Spleen (tissue), 11 donors: ENCODE results near the gene FZD2. TPM values are rescaled to one million over a fixed set of nuclear protein-coding genes. Genes with fewer than 3 reads are reported as not detected.

Source experiments
- DNase-seq: peaks from one replicate; pipeline ENCODE4 v3.0.0-alpha.2; 2020
- H3K27ac ChIP-seq, 8 donors: fragments of 200-600 bp; sonication (generic) in 7 of 8; 1 replicate in 4 of 8; 2 replicates in 4 of 8; pipeline versions ENCODE4 v1.5.0 to v1.8.0; 2016 to 2021; ENCODE audit warnings: inconsistent platforms in 4 of 8, mild to moderate bottlenecking in 4 of 8, moderate library complexity in 1 of 8
- H3K27me3 ChIP-seq, 7 donors: fragments of 200-600 bp; sonication (generic) in 6 of 7; replicated peaks in 1 of 7; 1 replicate in 4 of 7; 2 replicates in 3 of 7; pipeline versions ENCODE4 v1.5.0 to v1.8.0; 2016 to 2021; ENCODE audit warnings: inconsistent platforms in 3 of 7, mild to moderate bottlenecking in 1 of 7
- H3K36me3 ChIP-seq, 6 donors: fragments of 200-600 bp; sonication (generic) in 5 of 6; 1 replicate in 4 of 6; 2 replicates in 2 of 6; pipeline versions ENCODE4 v1.5.0 to v1.8.0; 2016 to 2021; ENCODE audit warnings: inconsistent platforms in 2 of 6
- H3K4me1 ChIP-seq, 6 donors: fragments of 200-600 bp; sonication (generic) in 5 of 6; 1 replicate in 3 of 6; 2 replicates in 3 of 6; pipeline versions ENCODE4 v1.5.0 to v1.8.0; 2016 to 2021; ENCODE audit warnings: inconsistent platforms in 3 of 6
- H3K4me3 ChIP-seq, 8 donors: fragments of 200-600 bp; sonication (generic) in 7 of 8; 1 replicate in 4 of 8; 2 replicates in 4 of 8; pipeline versions ENCODE4 v1.5.0 to v1.8.0; 2016 to 2021; ENCODE audit warnings: inconsistent platforms in 4 of 8, mild to moderate bottlenecking in 4 of 8, moderate library complexity in 2 of 8
- H3K9me3 ChIP-seq, 8 donors: fragments of 200-600 bp; sonication (generic) in 7 of 8; 1 replicate in 4 of 8; 2 replicates in 4 of 8; pipeline versions ENCODE4 v1.5.0 to v1.8.0; 2016 to 2021; ENCODE audit warnings: inconsistent platforms in 4 of 8
- CTCF ChIP-seq, 11 experiments: fragments of 200-600 bp in 7 of 11; fragments of 450-650 bp in 4 of 11; sonication (generic) in 4 of 11; IDR thresholded peaks in 8 of 11; conservative IDR thresholded peaks in 3 of 11; 1 replicate in 7 of 11; 2 replicates in 4 of 11; pipeline versions ENCODE4 v1.4.0 to v1.8.0; 2016 to 2021; ENCODE audit warnings: antibody characterized with exemption in 11 of 11, inconsistent platforms in 4 of 11, mild to moderate bottlenecking in 1 of 11
- POLR2A ChIP-seq, 3 donors: fragments of 450-650 bp; IDR thresholded peaks; one replicate each; pipeline ENCODE4 v1.5.1; 2017; ENCODE audit warnings: antibody characterized with exemption in 3 of 3, mild to moderate bottlenecking in 1 of 3
- POLR2AphosphoS5 ChIP-seq, 3 donors: sonication (generic); formaldehyde crosslinking; IDR thresholded peaks; one replicate each; pipeline ENCODE4 v1.5.1; 2017; ENCODE audit warnings: antibody characterized with exemption in 3 of 3
- WGBS, 5 donors: extraction: QIAGEN DNeasy Blood & Tissue Kit in 3 of 5; methylation state at CpG; one replicate each; pipeline versions ENCODE4 v1.1.5 to v1.1.7; 2013 to 2018; 5-methylcytosine and 5-hydroxymethylcytosine counted together
- intact Hi-C: fragments of 100-400 bp; cut with DNase I; formaldehyde crosslinking; loops from one replicate; pipeline ENCODE4 v1.15.0; 2023; ENCODE audit warnings: low total_unique reads
- polyA plus RNA-seq, 3 donors: library from polyadenylated mRNA; stranded (reverse); fragments of 200-250 nt; gene quantifications; one replicate each; pipeline ENCODE4 v1.2.1, GENCODE V29; 2013
- total RNA-seq, 7 donors: library from RNA; depleted of rRNA in 3 of 7; stranded (reverse); fragments of >200 nt in 3 of 7; fragmentation: NEBNext Ultra II Directional in 4 of 7; extraction: Animal tissue kit (Norgen Biotek cat#: 25700) in 4 of 7; gene quantifications; one replicate each; pipeline versions ENCODE4 v1.1.0 to v1.2.1, GENCODE V29; 2016 to 2021
- donor health status: healthy with polysubstance abuse.
- donor health status: DM: no; HTN: no; CAD: no; lungs with moderate emphysema.
- donor health status: DM: no; HTN: no; CAD: no.
- donor health status: Bipolar disorder and iron deficiency.
- donor health status: healthy.
- donor health status: DM: no; HTN: no; CAD: no.
- donor health status: DM: yes; HTN: yes; CAD: no.

Gene FZD2
- total and polyA plus RNA-seq, 10 donors, result 1.2 to 6.0 (median 2.9) TPM

GRCh38 chr17:44556166-44556831 is 985 bp upstream of the FZD2 start:
- WGBS, 5 donors, result 1 to 3% (median 2%) methylated on average over 28 of the region's 28 CpGs
- peak overlapping the region in 7 of 8 donors; percentile 27 to 83 (median 75) for H3K27ac ChIP-seq

GRCh38 chr17:44557651-44558285 is 484 bp downstream of the FZD2 start:
- no peak for TF ChIP-seq CTCF (IDR thresholded peaks at IDR 0.05 in 8 of 11, conservative IDR thresholded peaks at IDR 0.05 in 3 of 11)
- no peak for TF ChIP-seq POLR2AphosphoS5 (IDR thresholded peaks at IDR 0.05)
- no peak for TF ChIP-seq POLR2A (IDR thresholded peaks at IDR 0.05)
- 0 to 2% (median 2%) methylated on average over 2 to 69 of the region's 69 CpGs for WGBS, 5 donors
- H3K27me3 ChIP-seq, result peaks cover 0 to 85% (median 37%) of the 10 kb centered on the region in 7 donors
- H3K9me3 ChIP-seq, result no peaks in the 10 kb centered on the region
- peak; percentile 79 for DNase-seq
- H3K27ac ChIP-seq, result peak overlapping the region in 4 of 8 donors; percentile 75 to 83 (median 78)
- H3K4me1 ChIP-seq, result peaks cover 3 to 48% (median 32%) of the 10 kb centered on the region in 6 donors
- H3K4me3 ChIP-seq, result peak overlapping the region; percentile 52 to 79 (median 66)
- intact Hi-C loops, result no loop called here
- H3K36me3 ChIP-seq, result no peaks in the 10 kb centered on the region

More at GRCh38 chr17:44556166-44556831, 985 bp upstream of the FZD2 start:
- H3K9me3 ChIP-seq, result no peaks in the 10 kb centered on the region
- H3K4me3 ChIP-seq, result peak overlapping the region; percentile 52 to 79 (median 66)
- no peak for DNase-seq
- peaks cover 0 to 72% (median 37%) of the 10 kb centered on the region in 7 donors for H3K27me3 ChIP-seq
- H3K36me3 ChIP-seq, result no peaks in the 10 kb centered on the region
- no peak for TF ChIP-seq POLR2AphosphoS5 (IDR thresholded peaks at IDR 0.05)
- no peak for TF ChIP-seq POLR2A (IDR thresholded peaks at IDR 0.05)
- no peak for TF ChIP-seq CTCF (IDR thresholded peaks at IDR 0.05 in 8 of 11, conservative IDR thresholded peaks at IDR 0.05 in 3 of 11)
- H3K4me1 ChIP-seq, result peaks cover 3 to 48% (median 32%) of the 10 kb centered on the region in 6 donors
- intact Hi-C loops, result no loop called here

GRCh38 chr17:44558334-44558709 is 1.0 kb downstream of the FZD2 start:
- 23 to 46% (median 32%) methylated on average over 13 to 31 of the region's 31 CpGs for WGBS, 5 donors
- Histone ChIP-seq H3K4me3 (peak overlapping the region in 7 of 8 donors; percentile 52 to 79 (median 68)), H3K27me3 (peaks cover 0 to 86% (median 37%) of the 10 kb centered on the region in 7 donors), H3K9me3 (no peaks in the 10 kb centered on the region), H3K27ac (no peak overlapping the region), H3K4me1 (peaks cover 3 to 48% (median 32%) of the 10 kb centered on the region in 6 donors), H3K36me3 (no peaks in the 10 kb centered on the region)
- TF ChIP-seq CTCF (IDR thresholded peaks at IDR 0.05 in 8 of 11, conservative IDR thresholded peaks at IDR 0.05 in 3 of 11), result no peak
- TF ChIP-seq POLR2A (IDR thresholded peaks at IDR 0.05), result no peak
- no peak for TF ChIP-seq POLR2AphosphoS5 (IDR thresholded peaks at IDR 0.05)
- intact Hi-C loops, result no loop called here
- no peak for DNase-seq
